Astrocyte of the spinal cord (primary cell): ENCODE results near the gene SYNDIG1.

Experiments
- DNase-seq: peaks from one replicate; pipeline ENCODE4 v3.0.0; 2011; ENCODE audit warnings: low read depth, low spot score
- H3K4me3 ChIP-seq: 2 replicates; pipeline ENCODE4 v1.5.1; 2011; ENCODE audit warnings: low read depth, mild to moderate bottlenecking, low read length, moderate library complexity
- in situ Hi-C: cut with HindIII; loops from 2 replicates; pipeline ENCODE4 v1.10.0; 2017; ENCODE audit warnings: low sequenced_read_pairs
- TF ChIP-seq, protein P1 (sequence below): IDR thresholded peaks from 2 replicates; pipeline ENCODE4 v1.5.1; 2012; ENCODE audit warnings: low read depth, mild to moderate bottlenecking, low read length, inconsistent platforms

The SYNDIG1 gene

DNA sequence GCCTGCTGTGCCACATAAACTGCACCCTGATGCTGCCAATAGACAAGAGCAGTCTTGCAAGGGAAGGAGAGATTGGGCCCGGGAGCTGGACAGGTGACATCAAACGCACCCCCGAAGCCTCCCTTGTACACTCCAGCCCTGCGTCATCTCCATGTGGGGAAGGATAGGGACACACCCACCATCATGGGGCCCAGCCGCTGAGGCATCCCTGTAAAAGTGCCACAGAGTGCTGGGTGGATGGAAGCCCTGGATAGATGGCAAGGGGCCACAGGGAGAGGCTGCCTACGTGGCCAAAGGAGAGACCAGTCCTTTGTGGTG lies 117.1 kb downstream of the SYNDIG1 start:
- TF ChIP-seq, protein P1, sequence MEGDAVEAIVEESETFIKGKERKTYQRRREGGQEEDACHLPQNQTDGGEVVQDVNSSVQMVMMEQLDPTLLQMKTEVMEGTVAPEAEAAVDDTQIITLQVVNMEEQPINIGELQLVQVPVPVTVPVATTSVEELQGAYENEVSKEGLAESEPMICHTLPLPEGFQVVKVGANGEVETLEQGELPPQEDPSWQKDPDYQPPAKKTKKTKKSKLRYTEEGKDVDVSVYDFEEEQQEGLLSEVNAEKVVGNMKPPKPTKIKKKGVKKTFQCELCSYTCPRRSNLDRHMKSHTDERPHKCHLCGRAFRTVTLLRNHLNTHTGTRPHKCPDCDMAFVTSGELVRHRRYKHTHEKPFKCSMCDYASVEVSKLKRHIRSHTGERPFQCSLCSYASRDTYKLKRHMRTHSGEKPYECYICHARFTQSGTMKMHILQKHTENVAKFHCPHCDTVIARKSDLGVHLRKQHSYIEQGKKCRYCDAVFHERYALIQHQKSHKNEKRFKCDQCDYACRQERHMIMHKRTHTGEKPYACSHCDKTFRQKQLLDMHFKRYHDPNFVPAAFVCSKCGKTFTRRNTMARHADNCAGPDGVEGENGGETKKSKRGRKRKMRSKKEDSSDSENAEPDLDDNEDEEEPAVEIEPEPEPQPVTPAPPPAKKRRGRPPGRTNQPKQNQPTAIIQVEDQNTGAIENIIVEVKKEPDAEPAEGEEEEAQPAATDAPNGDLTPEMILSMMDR, result no peak
- no peak overlapping the region for H3K4me3 ChIP-seq
- no peak for DNase-seq
- in situ Hi-C loops, result no loop called here

DNA sequence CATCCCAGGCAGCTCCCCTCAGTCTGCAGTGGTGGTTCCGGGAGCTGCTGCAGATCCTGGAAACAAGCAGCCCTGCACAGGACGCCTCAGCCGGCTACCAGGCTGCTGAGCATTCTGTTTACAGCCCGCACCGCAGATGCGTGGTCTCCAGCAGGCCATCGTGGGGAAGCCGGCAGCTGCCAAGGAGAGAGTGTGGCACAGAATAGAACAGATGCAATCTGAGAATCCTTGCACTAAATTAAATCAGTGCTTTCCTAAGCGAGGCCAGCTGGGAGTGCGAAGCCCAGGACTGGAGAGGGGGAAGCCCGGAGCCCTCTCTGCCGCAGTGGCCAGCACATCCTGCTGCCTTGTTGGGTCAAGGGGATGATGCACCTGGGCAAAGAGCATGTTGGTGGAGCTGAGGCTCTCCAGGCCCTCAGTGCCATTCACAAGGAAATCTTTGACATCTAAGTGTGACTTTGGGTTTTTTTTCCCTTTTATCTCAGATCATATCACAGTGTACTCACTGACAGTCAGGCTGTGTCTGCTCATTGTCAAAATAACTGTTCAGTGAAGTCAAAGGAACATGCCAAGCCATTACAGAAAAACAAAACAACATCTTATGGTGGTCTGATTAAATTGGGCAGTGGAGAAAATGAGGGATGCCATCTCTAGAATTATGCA lies 118.1 kb downstream of the SYNDIG1 start:
- no peak overlapping the region for H3K4me3 ChIP-seq
- TF ChIP-seq, protein P1, result no peak
- no peak for DNase-seq
- in situ Hi-C loops, result no loop called here

DNA sequence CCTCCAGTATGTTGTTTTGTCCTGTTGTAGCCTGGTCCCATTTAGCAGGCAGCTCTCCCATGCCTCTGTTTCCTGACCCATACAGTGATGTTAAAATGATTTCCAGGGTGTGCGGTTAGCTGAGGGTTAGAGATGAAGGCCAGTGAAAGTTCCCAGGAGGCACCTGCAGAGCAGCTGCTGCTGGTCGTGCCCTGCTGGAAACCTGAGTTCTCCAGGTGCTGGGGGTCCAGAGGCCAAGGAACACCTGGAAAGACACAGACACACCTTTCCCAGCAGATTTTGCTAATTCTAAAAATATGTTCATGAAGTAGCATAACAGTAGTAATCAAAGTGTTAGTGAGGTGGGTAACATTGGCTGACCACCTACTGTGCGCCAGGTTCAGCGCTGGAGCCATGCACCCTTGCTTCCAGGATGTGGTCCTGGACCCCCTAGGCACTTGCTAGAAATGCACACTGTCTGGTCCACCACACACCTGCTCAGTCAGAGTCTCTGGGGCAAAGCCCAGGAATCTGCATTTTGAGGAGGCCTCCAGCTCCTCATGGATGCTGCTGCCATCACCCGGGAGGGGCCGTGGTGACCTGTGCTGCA lies 118.7 kb downstream of the SYNDIG1 start:
- TF ChIP-seq, protein P1, result no peak
- in situ Hi-C loops, result no loop called here

DNA sequence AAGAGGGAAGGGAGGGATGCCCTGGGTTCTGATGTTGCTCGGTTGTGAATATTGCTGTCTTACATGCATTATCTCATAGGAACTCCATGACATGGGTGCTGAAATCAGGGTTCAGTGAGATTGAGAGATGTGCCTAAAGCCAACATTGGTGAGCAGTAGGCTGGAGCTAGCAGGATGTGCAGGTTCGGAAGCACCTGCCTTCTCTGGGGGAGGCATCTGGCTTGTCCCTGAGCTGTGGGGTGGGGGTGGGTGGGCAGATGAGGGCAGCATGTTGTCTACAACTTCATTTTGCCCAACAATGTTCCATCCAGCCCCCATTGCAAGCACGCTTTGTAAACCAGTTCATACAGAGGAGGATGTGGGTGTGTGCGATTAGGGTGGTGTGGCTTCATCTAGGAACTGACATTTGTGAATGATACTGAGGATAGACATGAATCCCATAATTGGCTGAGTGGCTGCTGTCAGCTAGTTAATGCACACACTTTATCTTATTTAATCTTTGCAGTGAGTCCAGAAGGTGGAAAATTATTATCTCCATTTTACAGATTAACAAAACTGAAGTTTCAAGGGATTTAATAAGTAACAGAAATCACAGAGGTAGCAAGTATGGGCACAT lies 119.4 kb downstream of the SYNDIG1 start:
- DNase-seq, result no peak
- in situ Hi-C loops, result no loop called here
- H3K4me3 ChIP-seq, result no peak overlapping the region
- TF ChIP-seq, protein P1, result no peak

More for the DNA sequence above, 118.7 kb downstream of the SYNDIG1 start:
- no peak for DNase-seq
- H3K4me3 ChIP-seq, result no peak overlapping the region

DNA sequence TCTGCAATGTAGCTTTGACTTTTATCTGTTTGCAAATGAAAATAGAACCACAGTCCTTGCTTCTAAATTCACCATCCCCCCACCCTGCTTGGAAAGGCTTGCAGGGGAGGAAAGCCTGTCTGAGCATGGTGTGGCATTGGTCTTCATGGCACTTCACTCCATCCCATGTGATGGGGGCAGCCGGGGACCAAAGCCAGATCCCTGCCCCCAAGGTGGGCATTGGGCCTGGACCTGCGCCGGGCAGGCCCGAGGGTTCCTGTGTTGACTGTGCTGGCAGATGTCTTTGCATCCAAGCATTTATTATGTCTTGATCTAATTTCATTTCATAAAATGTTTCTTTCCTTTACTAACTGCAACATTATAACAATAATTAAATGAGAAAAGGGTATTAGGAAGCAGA lies 120.0 kb downstream of the SYNDIG1 start:
- no peak for DNase-seq
- TF ChIP-seq, protein P1, result no peak
- in situ Hi-C loops, result no loop called here
- H3K4me3 ChIP-seq, result no peak overlapping the region

DNA sequence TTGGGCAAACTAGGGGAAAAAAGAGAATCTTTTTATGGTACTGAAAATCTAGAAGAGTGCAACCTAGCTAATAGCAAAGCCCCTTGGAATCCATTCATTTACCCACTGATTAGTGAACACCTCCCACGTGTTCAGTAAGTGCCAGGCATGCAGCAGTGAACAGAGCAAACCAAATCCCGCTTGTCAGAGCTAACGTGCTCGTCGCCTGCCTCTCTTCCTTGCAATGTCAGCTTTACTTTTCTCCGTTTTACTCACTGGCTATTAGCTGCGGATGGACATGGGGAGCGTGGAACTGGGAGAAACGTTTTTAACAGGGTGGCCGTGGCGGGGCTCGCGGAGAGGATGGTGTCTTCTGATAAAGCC lies 120.4 kb downstream of the SYNDIG1 start:
- no peak overlapping the region for H3K4me3 ChIP-seq
- DNase-seq, result no peak
- TF ChIP-seq, protein P1, result no peak
- in situ Hi-C loops, result no loop called here
